ENCODE results near the gene PCGF2. TPM values are rescaled to one million over a fixed set of nuclear protein-coding genes. Genes with fewer than 3 reads are reported as not detected.
A peak's percentile ranks its signal among the peaks of the same experiment; 100 is the strongest.

The PCGF2 gene
- 10 to 100 TPM; 14.1 to 28.4 TPM for total RNA-seq

- no peaks in the 10 kb centered on the region for H3K36me3 ChIP-seq
- peak; percentile 17 for ATAC-seq (ENCODE audit: insufficient number of reproducible peaks, low FRiP score, low read depth)
- H3K27me3 ChIP-seq (replicated peaks; ENCODE audit: insufficient read depth) = no peaks in the 10 kb centered on the region
- H3K4me3 ChIP-seq = peak within 1 kb of the TSS; percentile 92
- H3K4me1 ChIP-seq (ENCODE audit: control insufficient read depth in 1 of 2, low read depth in 2 of 2) = peaks cover 17 to 40% of the 10 kb centered on the region in 2 donors
- H3K27ac ChIP-seq = peak within 1 kb of the TSS; percentile 85 to 99
- H3K9me3 ChIP-seq = no peaks in the 10 kb centered on the region
- no peak for TF ChIP-seq CTCF (IDR thresholded peaks at IDR 0.05)
- peak; percentile 94 for DNase-seq (ENCODE audit: low spot score)
Measured at GRCh38 chr17:38748149-38748891, at the start of gene PCGF2. TSS of gene PCGF2 (minus strand) at chr17:38748336. CDS start at chr17:38740402, 7,934 bp downstream.

- DNase-seq (ENCODE audit: low spot score) (no peak), ATAC-seq (ENCODE audit: insufficient number of reproducible peaks, low FRiP score, low read depth) (no peak)
- H3K4me3 ChIP-seq = peak overlapping the region; percentile 93
- no peak for TF ChIP-seq CTCF (IDR thresholded peaks at IDR 0.05)
- H3K4me1 ChIP-seq (ENCODE audit: control insufficient read depth in 1 of 2, low read depth in 2 of 2) = peaks cover 19 to 46% of the 10 kb centered on the region in 2 donors
- H3K27ac ChIP-seq = peak overlapping the region; percentile 97 to 99
- no peaks in the 10 kb centered on the region for H3K27me3 ChIP-seq (replicated peaks; ENCODE audit: insufficient read depth)
- peaks cover 8% of the 10 kb centered on the region for H3K36me3 ChIP-seq
- no peaks in the 10 kb centered on the region for H3K9me3 ChIP-seq
Measured at GRCh38 chr17:38797828-38798227, 49.7 kb upstream of the PCGF2 start.

- no peaks in the 10 kb centered on the region for H3K27me3 ChIP-seq (replicated peaks; ENCODE audit: insufficient read depth)
- peaks cover 1% of the 10 kb centered on the region for H3K36me3 ChIP-seq
- H3K9me3 ChIP-seq = no peaks in the 10 kb centered on the region
- DNase-seq (ENCODE audit: low spot score) (no peak), ATAC-seq (ENCODE audit: insufficient number of reproducible peaks, low FRiP score, low read depth) (no peak)
- peaks cover 19 to 46% of the 10 kb centered on the region in 2 donors for H3K4me1 ChIP-seq (ENCODE audit: control insufficient read depth in 1 of 2, low read depth in 2 of 2)
- peak overlapping the region; percentile 97 to 99 for H3K27ac ChIP-seq
- H3K4me3 ChIP-seq = peak overlapping the region; percentile 93
- no peak for TF ChIP-seq CTCF (IDR thresholded peaks at IDR 0.05)
Measured at GRCh38 chr17:38797158-38797490, 49.0 kb upstream of the PCGF2 start.

GRCh38 chr17:38796451-38797157, 48.5 kb upstream of the PCGF2 start:
- H3K4me1 ChIP-seq (ENCODE audit: control insufficient read depth in 1 of 2, low read depth in 2 of 2) = peaks cover 19 to 46% of the 10 kb centered on the region in 2 donors
- H3K9me3 ChIP-seq = no peaks in the 10 kb centered on the region
- H3K4me3 ChIP-seq = no peak overlapping the region
- no peaks in the 10 kb centered on the region for H3K36me3 ChIP-seq
- no peak for ATAC-seq (ENCODE audit: insufficient number of reproducible peaks, low FRiP score, low read depth)
- TF ChIP-seq CTCF (IDR thresholded peaks at IDR 0.05) = no peak
- H3K27ac ChIP-seq = no peak overlapping the region
- DNase-seq (ENCODE audit: low spot score) = no peak
- H3K27me3 ChIP-seq (replicated peaks; ENCODE audit: insufficient read depth) = no peaks in the 10 kb centered on the region

- H3K27me3 ChIP-seq (replicated peaks; ENCODE audit: insufficient read depth) = no peaks in the 10 kb centered on the region
- ATAC-seq (ENCODE audit: insufficient number of reproducible peaks, low FRiP score, low read depth) = no peak
- no peak for TF ChIP-seq CTCF (IDR thresholded peaks at IDR 0.05)
- DNase-seq (ENCODE audit: low spot score) = no peak
- no peaks in the 10 kb centered on the region for H3K9me3 ChIP-seq
- no peak overlapping the region for H3K4me3 ChIP-seq
- H3K36me3 ChIP-seq = no peaks in the 10 kb centered on the region
- H3K27ac ChIP-seq = no peak overlapping the region
- H3K4me1 ChIP-seq (ENCODE audit: control insufficient read depth in 1 of 2, low read depth in 2 of 2) = peaks cover 25 to 60% of the 10 kb centered on the region in 2 donors
Measured at GRCh38 chr17:38794221-38794620, 46.1 kb upstream of the PCGF2 start.

Measured in thoracic aorta (tissue), 2 donors.